HG03342 (cell line): ENCODE results near the gene ARSI.

Source experiments
- ATAC-seq: cut with Tn5 transposase; IDR thresholded peaks from one replicate; pipeline ENCODE4 v1.9.1; 2021; ENCODE audit warnings: mild to moderate bottlenecking, moderate library complexity; ENCODE audit not compliant: unreplicated experiment

The ARSI gene

GRCh38 chr5:150327139-150327538 lies 24.4 kb upstream of the ARSI start:
- no peak for ATAC-seq

GRCh38 chr5:150326707-150327106 lies 24.0 kb upstream of the ARSI start:
- no peak for ATAC-seq

- no peak for ATAC-seq
These were observed 22.7 kb upstream of the ARSI start for GRCh38 chr5:150325426-150325825.

GRCh38 chr5:150323819-150324218 lies 21.1 kb upstream of the ARSI start:
- ATAC-seq: no peak

GRCh38 chr5:150323092-150323491 lies 20.4 kb upstream of the ARSI start:
- ATAC-seq: no peak

- no peak for ATAC-seq
These were observed 19.5 kb upstream of the ARSI start for GRCh38 chr5:150322202-150322601.

- ATAC-seq: no peak
These were observed 19.1 kb upstream of the ARSI start for GRCh38 chr5:150321784-150322183.

GRCh38 chr5:150321211-150321610 lies 18.5 kb upstream of the ARSI start:
- no peak for ATAC-seq

- no peak for ATAC-seq
These were observed 17.4 kb upstream of the ARSI start for GRCh38 chr5:150320044-150320613.

GRCh38 chr5:150319484-150319790 lies 16.7 kb upstream of the ARSI start:
- no peak for ATAC-seq

GRCh38 chr5:150318613-150319483 lies 16.1 kb upstream of the ARSI start:
- ATAC-seq: no peak

- no peak for ATAC-seq
These were observed 14.6 kb upstream of the ARSI start for GRCh38 chr5:150317048-150318003.

GRCh38 chr5:150316320-150316719 lies 13.6 kb upstream of the ARSI start:
- ATAC-seq: no peak

GRCh38 chr5:150315245-150315644 lies 12.5 kb upstream of the ARSI start:
- ATAC-seq: no peak

GRCh38 chr5:150313921-150314716 lies 11.4 kb upstream of the ARSI start:
- no peak for ATAC-seq

- ATAC-seq: no peak
These were observed 10.8 kb upstream of the ARSI start for GRCh38 chr5:150313501-150313900.

- ATAC-seq: no peak
These were observed 9.8 kb upstream of the ARSI start for GRCh38 chr5:150312518-150312917.

GRCh38 chr5:150311015-150311692 lies 8.4 kb upstream of the ARSI start:
- ATAC-seq: no peak

GRCh38 chr5:150310246-150310645 lies 7.5 kb upstream of the ARSI start:
- ATAC-seq: no peak

GRCh38 chr5:150309886-150310239 lies 7.2 kb upstream of the ARSI start:
- no peak for ATAC-seq
